Fibroblast of lung (primary cell): ENCODE measurements around the gene BCAS3. TPM values are rescaled to one million over a fixed set of nuclear protein-coding genes. Genes with fewer than 3 reads are reported as not detected.
A peak's percentile ranks its signal among the peaks of the same experiment; 100 is the strongest.

Source experiments
- DNase-seq, 2 donors: peaks; one replicate each; pipeline versions ENCODE4 v3.0.0 to v3.0.0-alpha.2; 2010; ENCODE audit warnings: low read depth in 2 of 2
- H2AFZ ChIP-seq: 2 replicates; pipeline ENCODE4 v1.5.1; 2012; ENCODE audit warnings: low read length, control low read depth, inconsistent platforms
- H3K27ac ChIP-seq: 2 replicates; pipeline ENCODE4 v1.5.1; 2011; ENCODE audit warnings: low read length, control low read depth; ENCODE audit not compliant: insufficient read depth
- H3K27me3 ChIP-seq: 2 replicates; pipeline ENCODE4 v1.5.1; 2011; ENCODE audit warnings: mild to moderate bottlenecking, low read length; ENCODE audit not compliant: control insufficient read depth, insufficient read depth
- H3K36me3 ChIP-seq: 2 replicates; pipeline ENCODE4 v1.5.1; 2011; ENCODE audit warnings: low read length; ENCODE audit not compliant: control insufficient read depth, insufficient read depth
- H3K4me1 ChIP-seq: 2 replicates; pipeline ENCODE4 v1.5.1; 2011; ENCODE audit warnings: low read length; ENCODE audit not compliant: control insufficient read depth, insufficient read depth; ENCODE audit errors: extremely low read depth
- H3K4me2 ChIP-seq: 2 replicates; pipeline ENCODE4 v1.5.1; 2011; ENCODE audit warnings: low read length, control low read depth; ENCODE audit not compliant: insufficient read depth; ENCODE audit errors: extremely low read depth
- H3K4me3 ChIP-seq, 4 experiments: fragments of 200-600 bp in 1 of 4; sonication (generic) in 1 of 4; replicated peaks in 1 of 4; 2 replicates each; pipeline ENCODE4 v1.5.1; 2011 to 2016; ENCODE audit warnings: low read length in 4 of 4, low read depth in 3 of 4, mild to moderate bottlenecking in 3 of 4, control low read depth in 2 of 4, inconsistent platforms in 1 of 4, mixed read lengths in 1 of 4; ENCODE audit not compliant: insufficient read depth in 1 of 4; ENCODE audit errors: control extremely low read depth in 1 of 4
- H3K79me2 ChIP-seq: 2 replicates; pipeline ENCODE4 v1.5.1; 2012; ENCODE audit warnings: mild to moderate bottlenecking, low read length, inconsistent platforms; ENCODE audit not compliant: control insufficient read depth, insufficient read depth
- H3K9ac ChIP-seq: 2 replicates; pipeline ENCODE4 v1.5.1; 2011; ENCODE audit warnings: mild to moderate bottlenecking, low read length, control low read depth; ENCODE audit not compliant: insufficient read depth
- H3K9me3 ChIP-seq: 2 replicates; pipeline ENCODE4 v1.5.1; 2012; ENCODE audit warnings: low read depth, low read length; ENCODE audit not compliant: control insufficient read depth, insufficient read depth
- H4K20me1 ChIP-seq: 2 replicates; pipeline ENCODE4 v1.5.1; 2011; ENCODE audit warnings: low read length; ENCODE audit not compliant: control insufficient read depth, insufficient read depth; ENCODE audit errors: extremely low read depth
- CTCF ChIP-seq, 2 donors: IDR thresholded peaks in 1 of 2; conservative IDR thresholded peaks in 1 of 2; 1 replicate in 1 of 2; 2 replicates in 1 of 2; pipeline ENCODE4 v1.5.1; 2011 to 2012; ENCODE audit warnings: low read length in 2 of 2, control low read depth in 1 of 2, inconsistent platforms in 1 of 2, low read depth in 1 of 2, mild to moderate bottlenecking in 1 of 2
- EZH2 ChIP-seq: IDR thresholded peaks from 2 replicates; pipeline ENCODE4 v1.5.1; 2012; ENCODE audit warnings: low read length, control low read depth, mild to moderate bottlenecking; ENCODE audit errors: missing control alignments
- polyA plus RNA-seq, 2 donors: library from polyadenylated mRNA; depleted of rRNA in 1 of 2; stranded (reverse) in 1 of 2; unstranded in 1 of 2; fragments of >200 nt; gene quantifications; 2 replicates each; pipeline ENCODE4 v1.2.1, GENCODE V29; 2011 to 2012; ENCODE audit warnings: missing spikeins in 1 of 2
- total RNA-seq: library from RNA; depleted of rRNA; stranded (reverse); fragments of >200 nt; gene quantifications from 2 replicates; pipeline ENCODE4 v1.2.1, GENCODE V29; 2014

The BCAS3 gene
- total and polyA plus RNA-seq, 2 donors (not counting 1 experiment from before 2014, with no cell fraction given), result 9.9 to 43.6 TPM

- H3K4me1 ChIP-seq, result peaks cover 2% of the 10 kb centered on the region
- no peaks in the 10 kb centered on the region for H4K20me1 ChIP-seq
- no peak for TF ChIP-seq EZH2
- no peak for TF ChIP-seq CTCF (conservative IDR thresholded peaks at IDR 0.05 in 1 of 2, IDR thresholded peaks at IDR 0.05 in 1 of 2; ENCODE audit: low read depth in 1 of 2, low read length in 2 of 2)
- no peak overlapping the region for H3K4me3 ChIP-seq
- H3K79me2 ChIP-seq, result no peaks in the 10 kb centered on the region
- DNase-seq, result no peak
- no peaks in the 10 kb centered on the region for H3K9me3 ChIP-seq
- no peak overlapping the region for H3K9ac ChIP-seq
- no peaks in the 10 kb centered on the region for H3K27me3 ChIP-seq
- H3K4me2 ChIP-seq, result no peak overlapping the region
- H2AFZ ChIP-seq, result no peak overlapping the region
- no peaks in the 10 kb centered on the region for H3K36me3 ChIP-seq
- H3K27ac ChIP-seq, result no peak overlapping the region
These were observed 668.4 kb downstream of the BCAS3 start for GRCh38 chr17:61345825-61346666.

- Histone ChIP-seq H3K9me3 (no peaks in the 10 kb centered on the region), H2AFZ (no peak overlapping the region), H3K27ac (no peak overlapping the region), H3K4me3 (no peak overlapping the region), H3K27me3 (no peaks in the 10 kb centered on the region), H4K20me1 (no peaks in the 10 kb centered on the region), H3K9ac (no peak overlapping the region), H3K36me3 (no peaks in the 10 kb centered on the region), H3K4me1 (peaks cover 11% of the 10 kb centered on the region), H3K79me2 (no peaks in the 10 kb centered on the region), H3K4me2 (no peak overlapping the region)
- no peak for DNase-seq
- TF ChIP-seq EZH2 (no peak), CTCF (conservative IDR thresholded peaks at IDR 0.05 in 1 of 2, IDR thresholded peaks at IDR 0.05 in 1 of 2; ENCODE audit: low read depth in 1 of 2, low read length in 2 of 2) (peak; percentile 20 to 44)
These were observed 671.7 kb downstream of the BCAS3 start for GRCh38 chr17:61349350-61349749.

GRCh38 chr17:61351745-61352407, 674.2 kb downstream of the BCAS3 start:
- TF ChIP-seq CTCF (conservative IDR thresholded peaks at IDR 0.05 in 1 of 2, IDR thresholded peaks at IDR 0.05 in 1 of 2; ENCODE audit: low read depth in 1 of 2, low read length in 2 of 2) (no peak), EZH2 (no peak)
- no peaks in the 10 kb centered on the region for H3K79me2 ChIP-seq
- DNase-seq, result no peak
- peak overlapping the region; percentile 58 for H2AFZ ChIP-seq
- peak overlapping the region; percentile 14 for H3K27ac ChIP-seq
- no peak overlapping the region for H3K4me3 ChIP-seq
- H3K9me3 ChIP-seq, result no peaks in the 10 kb centered on the region
- no peaks in the 10 kb centered on the region for H3K36me3 ChIP-seq
- H3K4me1 ChIP-seq, result peaks cover 16% of the 10 kb centered on the region
- H3K4me2 ChIP-seq, result no peak overlapping the region
- no peaks in the 10 kb centered on the region for H3K27me3 ChIP-seq
- H3K9ac ChIP-seq, result no peak overlapping the region
- no peaks in the 10 kb centered on the region for H4K20me1 ChIP-seq
